Ishikawa (cell line): Measurements from ENCODE around the gene METAP1.

Source experiments
- CEBPB ChIP-seq: IDR thresholded peaks from 2 replicates; pipeline ENCODE4 v1.6.1; 2012
- CREB1 ChIP-seq: IDR thresholded peaks from 2 replicates; pipeline ENCODE4 v1.6.1; 2012; ENCODE audit warnings: low read depth
- EGR1 ChIP-seq: IDR thresholded peaks from 2 replicates; pipeline ENCODE4 v1.6.1; 2012
- EP300 ChIP-seq: IDR thresholded peaks from 2 replicates; pipeline ENCODE4 v1.6.1; 2012; ENCODE audit warnings: borderline replicate concordance
- FOXM1 ChIP-seq: IDR thresholded peaks from 2 replicates; pipeline ENCODE4 v1.6.1; 2012; ENCODE audit warnings: low read depth, borderline replicate concordance
- MAX ChIP-seq: IDR thresholded peaks from 2 replicates; pipeline ENCODE4 v1.6.1; 2012
- NFIC ChIP-seq: IDR thresholded peaks from 2 replicates; pipeline ENCODE4 v1.6.1; 2012
- RAD21 ChIP-seq: IDR thresholded peaks from 2 replicates; pipeline ENCODE4 v1.6.1; 2012; ENCODE audit warnings: low read depth
- REST ChIP-seq: IDR thresholded peaks from 2 replicates; pipeline ENCODE4 v1.6.1; 2012; ENCODE audit warnings: low read depth, mild to moderate bottlenecking
- TAF1 ChIP-seq: IDR thresholded peaks from 2 replicates; pipeline ENCODE4 v1.6.1; 2012; ENCODE audit warnings: low read depth, mild to moderate bottlenecking
- TCF12 ChIP-seq: IDR thresholded peaks from 2 replicates; pipeline ENCODE4 v1.6.1; 2012; ENCODE audit warnings: low read depth
- TEAD4 ChIP-seq: IDR thresholded peaks from 2 replicates; pipeline ENCODE4 v1.6.1; 2012
- USF1 ChIP-seq: IDR thresholded peaks from 2 replicates; pipeline ENCODE4 v1.6.1; 2012

- TF ChIP-seq NFIC (no peak), TAF1 (no peak), EP300 (no peak), REST (no peak), RAD21 (no peak), MAX (no peak; the same call in 1 of the 2 replicates), EGR1 (no peak), CREB1 (no peak), FOXM1 (no peak), USF1 (no peak), TCF12 (no peak), CEBPB (no peak), TEAD4 (no peak)
Measured at GRCh38 chr4:98994474-98995182, 893 bp upstream of the METAP1 start.
